ENCODE results near the gene ZMAT5.

ZMAT5 gene

GRCh38 chr22:29753808-29754657 is 12.8 kb downstream of the ZMAT5 start:
- no peak for DNase-seq (ENCODE audit: low read depth in 2 of 2)

- DNase-seq (ENCODE audit: low read depth in 2 of 2): no peak
These were observed 15.1 kb downstream of the ZMAT5 start for GRCh38 chr22:29751669-29752068.

DNA sequence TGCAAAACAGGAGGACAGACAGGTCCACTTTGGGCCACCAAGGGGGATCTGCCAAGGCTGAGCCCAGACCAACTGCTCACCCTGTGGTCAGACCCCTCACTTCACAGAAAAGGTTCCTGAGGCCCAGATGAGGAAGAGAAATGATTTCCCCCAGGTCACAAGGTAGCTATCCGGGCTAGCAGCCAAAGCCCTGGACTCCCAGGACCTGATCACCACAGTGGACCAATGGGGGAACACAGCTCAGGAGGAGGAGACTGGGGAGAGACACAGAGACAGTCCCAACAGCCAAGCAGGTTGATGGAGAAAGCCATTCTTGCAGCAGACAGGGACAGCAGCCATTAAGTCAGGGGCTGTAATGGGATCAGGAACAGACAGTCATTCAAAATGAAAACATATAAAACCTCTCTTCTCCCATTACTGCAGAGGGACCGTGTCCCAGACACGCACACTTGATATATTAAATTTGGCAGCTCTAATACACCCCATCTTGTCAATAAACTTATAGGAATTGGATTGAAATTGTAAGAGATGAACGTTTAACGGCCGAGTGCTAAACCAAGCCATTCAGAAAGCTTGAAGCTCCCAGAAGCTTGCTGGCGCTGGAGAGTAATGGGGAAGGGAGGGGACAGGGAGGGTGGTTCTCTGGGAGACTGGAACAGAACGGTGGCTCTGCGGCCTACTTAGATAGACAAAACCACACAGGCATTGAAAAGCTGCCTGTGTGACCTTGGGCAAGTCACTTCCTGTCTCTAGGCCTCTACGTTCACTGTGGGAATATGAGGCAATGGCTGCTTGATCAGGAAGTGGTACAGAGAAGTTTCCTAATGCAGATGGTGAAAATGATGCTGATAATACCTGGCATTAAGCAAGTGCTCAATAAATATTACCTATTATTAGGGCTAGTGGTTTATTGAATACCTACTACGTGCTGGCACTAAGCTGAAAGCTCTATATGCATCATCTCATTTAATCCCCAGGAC is 16.0 kb downstream of the ZMAT5 start:
- DNase-seq (ENCODE audit: low read depth in 2 of 2): no peak

- DNase-seq (ENCODE audit: low read depth in 2 of 2): no peak
These were observed 16.8 kb downstream of the ZMAT5 start for GRCh38 chr22:29750029-29750428.

- DNase-seq (ENCODE audit: low read depth in 2 of 2): no peak
These were observed 18.4 kb downstream of the ZMAT5 start for GRCh38 chr22:29748248-29748893.

- DNase-seq (ENCODE audit: low read depth in 2 of 2): no peak
These were observed 19.0 kb downstream of the ZMAT5 start for GRCh38 chr22:29747832-29748231.

- no peak for DNase-seq (ENCODE audit: low read depth in 2 of 2)
These were observed 21.9 kb downstream of the ZMAT5 start for GRCh38 chr22:29744902-29745301.

DNA sequence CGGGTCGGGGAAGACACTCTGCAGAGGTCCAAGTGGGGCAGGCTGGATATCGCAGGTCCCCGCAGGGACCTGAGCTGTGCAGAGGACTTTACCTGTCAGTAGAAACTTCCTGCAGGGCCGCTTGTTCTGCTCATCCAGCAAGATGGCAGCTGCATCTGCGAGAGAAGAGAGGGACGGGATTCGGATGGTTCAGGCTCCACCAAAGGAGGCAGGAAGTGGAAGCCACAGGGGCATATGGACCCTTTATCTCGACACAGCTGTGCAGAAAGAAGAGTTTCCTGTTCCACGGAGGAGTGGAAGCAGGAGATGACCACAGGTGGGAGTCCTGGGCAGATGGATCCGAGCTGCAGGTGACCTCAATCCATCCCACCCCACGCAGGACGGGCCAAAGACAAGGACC is 24.5 kb downstream of the ZMAT5 start:
- no peak for DNase-seq (ENCODE audit: low read depth in 2 of 2)

GRCh38 chr22:29741926-29742325 is 24.9 kb downstream of the ZMAT5 start:
- DNase-seq (ENCODE audit: low read depth in 2 of 2): no peak

DNA sequence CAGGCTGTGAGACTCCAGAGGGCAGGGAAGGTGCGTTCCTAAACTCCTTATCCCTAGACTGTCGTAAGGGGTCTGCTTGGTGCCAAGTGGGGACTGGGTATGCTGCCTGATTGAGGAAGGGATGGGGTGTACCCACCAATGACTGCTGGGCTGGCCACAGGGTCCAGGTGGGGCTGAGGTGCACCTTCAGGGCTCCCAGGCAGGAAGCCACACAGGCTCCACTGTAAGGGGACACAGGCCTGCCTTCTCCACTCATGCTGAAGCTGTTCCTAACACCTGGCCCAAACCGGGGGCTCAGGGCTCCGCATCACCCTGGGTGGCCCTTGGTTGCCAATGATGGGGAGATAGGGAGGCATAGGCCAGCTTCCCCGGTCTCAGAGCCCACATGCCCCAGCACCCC is 26.6 kb downstream of the ZMAT5 start:
- DNase-seq (ENCODE audit: low read depth in 2 of 2): no peak

GRCh38 chr22:29739346-29739875 is 27.4 kb downstream of the ZMAT5 start:
- no peak for DNase-seq (ENCODE audit: low read depth in 2 of 2)

GRCh38 chr22:29738118-29738815 is 28.5 kb downstream of the ZMAT5 start:
- no peak for DNase-seq (ENCODE audit: low read depth in 2 of 2)

DNA sequence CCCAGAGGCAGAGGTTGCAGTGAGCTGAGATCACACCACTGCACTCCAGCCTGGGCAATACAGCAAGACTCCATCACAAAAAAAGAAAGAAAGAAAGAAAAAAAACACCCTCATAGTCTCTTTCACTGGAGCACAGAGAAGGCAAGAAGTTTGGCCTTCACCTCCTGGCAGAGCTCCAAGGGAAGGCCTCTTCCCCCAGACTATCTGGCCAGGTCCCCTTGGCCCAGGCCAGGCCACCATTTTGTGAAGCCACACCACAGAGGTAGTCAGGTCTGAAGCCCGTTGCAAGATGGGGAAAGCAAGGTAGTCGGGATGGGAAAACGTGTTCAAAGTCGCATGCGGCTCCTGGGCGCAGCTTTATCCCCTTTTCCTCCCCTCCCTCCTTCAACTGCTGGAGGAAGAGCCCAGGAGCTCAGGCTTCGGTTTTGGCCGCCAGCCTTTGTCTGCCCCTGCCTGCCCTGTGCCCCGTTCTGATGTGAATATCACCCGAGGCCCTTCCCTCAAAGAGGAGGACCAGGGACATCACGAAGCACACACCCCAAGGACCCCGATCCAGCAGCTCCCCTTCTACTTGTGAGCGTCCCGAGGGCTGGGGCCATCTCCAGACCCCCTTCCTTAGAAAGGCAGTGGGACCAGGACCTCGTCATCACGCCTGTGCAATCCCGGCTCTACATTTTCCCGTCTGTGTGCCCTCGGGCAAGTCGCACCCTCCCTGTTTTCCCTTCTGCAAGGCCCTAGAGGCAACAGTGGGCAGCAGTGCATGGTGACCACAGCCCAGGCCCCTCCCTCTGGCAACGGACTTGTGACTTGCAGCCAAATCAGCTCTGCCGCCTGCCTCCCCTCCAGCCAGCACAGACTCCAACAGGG is 29.3 kb downstream of the ZMAT5 start:
- no peak for DNase-seq (ENCODE audit: low read depth in 2 of 2)

DNA sequence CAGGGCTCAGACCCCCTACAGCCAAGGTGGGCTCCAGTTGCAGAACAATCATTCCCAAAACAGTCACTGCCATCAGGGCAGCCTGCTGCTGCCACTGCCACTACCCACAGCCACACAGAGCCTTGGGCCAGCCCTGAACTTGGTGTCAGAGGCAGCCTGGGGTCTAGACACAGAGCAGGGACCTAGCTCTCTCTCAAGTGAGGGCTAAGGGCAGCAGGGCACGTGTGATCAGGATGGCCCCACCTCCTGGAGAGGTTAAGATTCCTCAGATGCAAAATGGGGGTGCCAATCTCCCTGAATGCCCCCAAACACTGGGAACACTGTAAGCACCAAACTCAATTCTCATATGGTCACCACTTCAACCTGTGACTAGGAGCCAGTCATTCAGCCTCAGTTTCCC is 31.4 kb downstream of the ZMAT5 start:
- DNase-seq (ENCODE audit: low read depth in 2 of 2): no peak

DNA sequence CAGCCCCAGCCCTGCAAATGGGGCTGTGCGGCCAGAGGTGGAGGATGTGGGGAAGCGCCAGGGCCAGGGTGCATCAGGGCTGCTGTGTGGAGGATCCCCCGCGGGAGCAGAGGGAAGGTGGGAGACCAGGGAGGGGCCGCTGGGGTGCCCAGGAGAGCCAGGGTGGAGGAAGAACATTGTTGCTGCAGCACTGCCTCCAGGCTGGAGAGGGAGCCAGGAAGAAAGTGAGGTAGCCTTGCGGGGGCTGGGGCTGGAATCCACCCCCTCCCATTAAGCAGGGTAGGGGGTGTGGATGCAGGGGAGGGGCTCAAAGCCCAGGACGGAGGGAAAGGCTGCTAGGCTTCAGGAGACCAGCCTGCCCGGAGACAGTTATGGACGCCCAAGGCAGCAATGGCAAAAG is 32.0 kb downstream of the ZMAT5 start:
- DNase-seq (ENCODE audit: low read depth in 2 of 2): no peak

DNA sequence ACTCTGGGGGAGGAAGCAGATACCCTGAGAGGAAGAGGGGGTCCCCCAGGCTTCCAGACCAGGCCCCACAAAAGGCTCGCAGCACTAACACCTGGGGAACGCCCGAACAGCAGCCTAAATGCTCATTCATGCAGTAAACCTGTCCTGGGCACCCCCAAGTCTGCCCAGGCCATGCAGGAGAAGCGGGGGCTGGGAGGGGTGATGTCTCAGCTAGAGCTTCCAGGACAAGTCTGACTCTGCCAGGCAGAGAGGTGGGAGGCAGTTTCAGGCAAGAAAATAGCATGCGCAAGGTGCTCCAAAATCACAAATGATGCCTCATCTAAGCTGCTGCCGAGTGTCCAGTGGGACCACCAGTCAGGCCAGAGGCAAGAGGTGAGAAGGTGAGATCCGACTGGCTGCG is 32.4 kb downstream of the ZMAT5 start:
- DNase-seq (ENCODE audit: low read depth in 2 of 2): no peak

GRCh38 chr22:29733362-29734201 is 33.2 kb downstream of the ZMAT5 start:
- DNase-seq (ENCODE audit: low read depth in 2 of 2): no peak

- no peak for DNase-seq (ENCODE audit: low read depth in 2 of 2)
These were observed 33.9 kb downstream of the ZMAT5 start for GRCh38 chr22:29732883-29733282.

DNA sequence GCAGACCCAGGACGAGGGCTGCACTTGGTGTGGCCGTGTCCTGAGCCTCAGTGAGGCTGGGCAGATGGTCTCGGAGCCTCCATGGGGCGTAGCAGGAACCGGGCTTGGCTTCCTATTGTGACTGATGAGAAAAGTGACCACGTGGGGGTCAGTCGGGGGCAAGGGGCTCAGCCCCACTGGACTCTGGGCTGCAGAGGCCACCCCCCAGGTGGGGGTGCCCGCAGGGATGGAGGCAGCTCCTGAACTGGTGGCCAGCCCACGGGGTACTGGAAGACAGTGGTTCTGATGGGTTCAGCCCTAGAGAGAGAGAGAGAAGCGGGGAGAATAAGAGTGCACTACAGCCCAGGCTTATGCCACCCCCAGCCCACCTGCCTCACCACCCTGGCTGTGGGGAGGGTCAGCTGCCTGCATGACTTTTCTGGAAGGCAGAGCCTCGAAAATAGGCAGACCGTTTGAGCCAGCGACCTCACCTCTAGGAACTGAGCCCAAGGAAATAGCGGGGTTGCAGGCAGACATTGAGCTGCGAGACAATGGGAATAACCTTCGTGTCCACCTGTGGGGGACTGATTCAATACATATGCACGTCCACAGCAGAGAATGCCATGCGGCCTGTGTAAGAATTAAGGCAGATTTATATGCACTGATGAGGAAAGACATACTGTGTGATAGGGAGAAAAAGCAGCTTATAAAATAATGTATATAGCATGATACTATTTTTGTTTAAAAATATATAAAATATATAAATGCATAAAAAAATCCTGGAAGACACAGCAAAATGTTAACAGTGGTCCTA is 35.6 kb downstream of the ZMAT5 start:
- no peak for DNase-seq (ENCODE audit: low read depth in 2 of 2)

Measured in stimulated activated CD4-positive, alpha-beta T cell treated with anti-CD3 and anti-CD28 coated beads, Interleukin-12 subunit alpha, Interleukin-12 subunit beta, amount 100 ng/mL, for 24 hours (primary cell).